ENCODE data around the gene TFF2. TPM values are rescaled to one million over a fixed set of nuclear protein-coding genes. Genes with fewer than 3 reads are reported as not detected.

TFF2 gene
- total RNA-seq, 1 experiment from 2014 or later, result 1.2 TPM

DNA sequence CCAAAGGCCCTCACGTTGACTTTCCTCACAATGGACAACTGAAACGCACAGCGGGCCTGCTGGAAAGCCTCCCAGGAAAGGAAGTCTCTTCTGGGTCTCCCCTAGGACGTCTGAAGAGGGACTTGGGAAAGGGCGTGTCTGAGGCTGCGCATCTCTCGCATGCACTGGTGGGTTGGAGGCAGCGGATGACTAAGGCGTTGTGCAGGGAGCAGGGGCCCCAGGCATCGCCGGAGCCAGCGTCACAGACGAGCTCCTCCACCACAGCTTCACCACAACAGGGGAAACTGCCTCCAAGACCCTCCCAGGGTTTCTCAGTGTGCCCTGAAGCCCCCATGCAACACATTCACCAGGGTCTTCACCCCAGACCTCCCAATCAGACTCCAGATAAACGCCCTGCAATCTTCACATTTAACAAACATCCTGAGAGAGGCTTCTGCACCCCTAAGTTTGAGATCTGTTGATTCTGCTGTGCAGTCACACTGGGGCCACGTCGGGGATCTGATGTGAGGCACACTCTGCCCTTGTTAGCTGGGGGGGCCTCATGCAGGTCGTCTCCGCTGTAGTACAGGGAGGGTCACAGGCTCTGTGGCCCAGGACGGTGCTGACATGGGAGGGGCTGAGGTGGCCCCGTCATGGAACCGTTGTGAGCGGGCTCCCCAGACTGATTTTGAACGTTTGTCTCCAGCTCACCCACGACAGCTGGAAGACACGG is 22.6 kb upstream of the TFF2 start:
- no peak overlapping the region for H3K27ac Mint-ChIP-seq (ENCODE audit: unreplicated experiment)
- BruUV-seq (replicated peaks), result no TSS peak
- H3K4me1 ChIP-seq, result no peaks in the 10 kb centered on the region
- H3K9me3 ChIP-seq, result no peaks in the 10 kb centered on the region
- TF ChIP-seq, protein P1, sequence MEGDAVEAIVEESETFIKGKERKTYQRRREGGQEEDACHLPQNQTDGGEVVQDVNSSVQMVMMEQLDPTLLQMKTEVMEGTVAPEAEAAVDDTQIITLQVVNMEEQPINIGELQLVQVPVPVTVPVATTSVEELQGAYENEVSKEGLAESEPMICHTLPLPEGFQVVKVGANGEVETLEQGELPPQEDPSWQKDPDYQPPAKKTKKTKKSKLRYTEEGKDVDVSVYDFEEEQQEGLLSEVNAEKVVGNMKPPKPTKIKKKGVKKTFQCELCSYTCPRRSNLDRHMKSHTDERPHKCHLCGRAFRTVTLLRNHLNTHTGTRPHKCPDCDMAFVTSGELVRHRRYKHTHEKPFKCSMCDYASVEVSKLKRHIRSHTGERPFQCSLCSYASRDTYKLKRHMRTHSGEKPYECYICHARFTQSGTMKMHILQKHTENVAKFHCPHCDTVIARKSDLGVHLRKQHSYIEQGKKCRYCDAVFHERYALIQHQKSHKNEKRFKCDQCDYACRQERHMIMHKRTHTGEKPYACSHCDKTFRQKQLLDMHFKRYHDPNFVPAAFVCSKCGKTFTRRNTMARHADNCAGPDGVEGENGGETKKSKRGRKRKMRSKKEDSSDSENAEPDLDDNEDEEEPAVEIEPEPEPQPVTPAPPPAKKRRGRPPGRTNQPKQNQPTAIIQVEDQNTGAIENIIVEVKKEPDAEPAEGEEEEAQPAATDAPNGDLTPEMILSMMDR (IDR thresholded peaks at IDR 0.05; ENCODE audit: insufficient read depth in 1 of 2, low read depth in 1 of 2, low read length in 1 of 2, severe bottlenecking in 1 of 2, unreplicated experiment in 1 of 2), result no peak
- H3K36me3 ChIP-seq (ENCODE audit: control insufficient read depth, insufficient read depth, low read length), result no peaks in the 10 kb centered on the region
- peaks cover 6% of the 10 kb centered on the region for H3K36me3 Mint-ChIP-seq (ENCODE audit: insufficient read depth, unreplicated experiment)
- H3K27me3 Mint-ChIP-seq (ENCODE audit: insufficient read depth, unreplicated experiment), result no peaks in the 10 kb centered on the region
- ChIA-PET POLR2A (no interaction called here), CTCF (interaction anchor here (0.5 kb wide), 1 partner anchor 9 kb away, joined by 3 read pairs; no protein-coding TSS in a partner anchor)
- DNase-seq, result no peak
- intact Hi-C loops (cut with micrococcal nuclease; ENCODE audit: unreplicated experiment), result no loop called here
- H3K4me1 Mint-ChIP-seq (ENCODE audit: low read depth, unreplicated experiment), result peaks cover 26% of the 10 kb centered on the region
- H3K4me3 ChIP-seq (ENCODE audit: low read depth, low read length), result no peak overlapping the region
- H3K9me3 Mint-ChIP-seq (ENCODE audit: unreplicated experiment), result no peaks in the 10 kb centered on the region
- H3K27me3 ChIP-seq (replicated peaks; ENCODE audit: control insufficient read depth, insufficient read depth, low read length), result no peaks in the 10 kb centered on the region
- no peak overlapping the region for H3K4me3 Mint-ChIP-seq (ENCODE audit: unreplicated experiment)

DNA sequence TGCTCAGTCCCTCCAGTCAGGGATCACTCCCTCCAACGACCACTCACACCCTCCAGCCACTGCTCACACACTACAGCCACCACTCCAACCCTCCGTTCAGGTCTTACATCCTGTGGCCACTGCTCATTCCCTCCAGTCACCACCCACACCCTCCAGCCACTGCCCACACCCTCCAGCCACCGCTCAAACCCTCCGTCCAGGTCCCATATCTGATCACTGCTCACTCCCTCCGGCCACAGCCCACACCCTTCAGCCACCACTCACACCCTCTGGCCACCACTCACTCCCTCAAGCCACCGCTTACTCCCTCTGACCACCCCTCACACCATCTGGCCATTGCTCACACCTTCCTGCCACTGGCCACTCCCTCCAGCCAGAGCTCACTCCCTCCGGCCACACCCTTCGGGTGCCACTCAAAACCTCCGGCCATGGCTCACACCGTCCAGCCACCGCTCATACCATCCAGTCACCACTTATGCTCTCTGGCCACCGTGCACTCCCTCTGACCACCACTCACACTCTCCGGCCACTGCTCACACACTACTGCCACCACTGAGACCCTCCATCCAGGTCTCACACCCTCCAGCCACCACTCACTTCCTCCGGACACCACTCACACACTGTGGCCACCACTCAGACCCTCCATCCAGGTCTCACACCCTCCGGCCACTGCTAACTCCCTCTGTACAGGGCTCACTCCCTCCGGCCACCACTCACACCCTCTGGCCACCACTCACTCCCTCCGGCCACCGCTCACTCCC is 20.3 kb upstream of the TFF2 start:
- peak overlapping the region; percentile 40 for H3K27ac Mint-ChIP-seq (ENCODE audit: unreplicated experiment)

DNA sequence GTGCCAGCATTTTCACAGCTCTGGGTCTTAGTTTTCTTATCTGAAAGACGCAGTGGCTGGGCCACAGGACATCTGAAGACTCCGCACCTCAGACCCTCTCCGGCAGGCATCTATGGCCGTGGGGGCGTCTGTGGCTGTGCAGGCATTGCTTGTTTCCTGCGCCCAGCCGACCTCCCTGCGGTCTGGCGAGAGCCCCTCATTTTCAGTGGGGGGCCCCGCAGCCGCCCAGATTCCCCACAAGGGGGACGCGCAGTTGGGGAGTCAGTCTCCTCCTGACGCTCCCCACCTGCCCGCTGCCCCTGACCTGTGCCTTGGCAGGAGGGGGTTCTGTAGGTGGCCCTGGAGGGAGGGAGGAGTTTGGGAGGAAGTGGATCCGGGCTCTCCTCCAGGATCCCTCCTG is 19.0 kb upstream of the TFF2 start:
- Histone ChIP-seq H3K4me3 (ENCODE audit: low read depth, low read length) (no peak overlapping the region), H3K36me3 (ENCODE audit: control insufficient read depth, insufficient read depth, low read length) (no peaks in the 10 kb centered on the region), H3K9me3 (no peaks in the 10 kb centered on the region), H3K27me3 (replicated peaks; ENCODE audit: control insufficient read depth, insufficient read depth, low read length) (no peaks in the 10 kb centered on the region), H3K4me1 (peaks cover 22% of the 10 kb centered on the region)
- TF ChIP-seq, protein P1 (IDR thresholded peaks at IDR 0.05; ENCODE audit: insufficient read depth in 1 of 2, low read depth in 1 of 2, low read length in 1 of 2, severe bottlenecking in 1 of 2, unreplicated experiment in 1 of 2), result no peak
- Mint-ChIP-seq H3K36me3 (ENCODE audit: insufficient read depth, unreplicated experiment) (peaks cover 6% of the 10 kb centered on the region), H3K27ac (ENCODE audit: unreplicated experiment) (no peak overlapping the region), H3K9me3 (ENCODE audit: unreplicated experiment) (no peaks in the 10 kb centered on the region), H3K27me3 (ENCODE audit: insufficient read depth, unreplicated experiment) (no peaks in the 10 kb centered on the region), H3K4me1 (ENCODE audit: low read depth, unreplicated experiment) (peaks cover 33% of the 10 kb centered on the region), H3K4me3 (ENCODE audit: unreplicated experiment) (no peak overlapping the region)
- CTCF ChIA-PET, result interaction anchor here (0.8 kb wide), 1 partner anchor 225 kb away, joined by 3 read pairs; no protein-coding TSS in a partner anchor
- no peak for DNase-seq
- POLR2A ChIA-PET, result no interaction called here
- intact Hi-C loops (cut with micrococcal nuclease; ENCODE audit: unreplicated experiment), result loop anchor here (5.0 to 10.0 kb wide), 2 partner anchors 38 to 55 kb away; partner anchors contain the start of gene TFF3
- no TSS peak for BruUV-seq (replicated peaks)

More for the DNA sequence above, 20.3 kb upstream of the TFF2 start:
- POLR2A ChIA-PET, result no interaction called here
- Histone ChIP-seq H3K9me3 (no peaks in the 10 kb centered on the region), H3K4me1 (peaks cover 17% of the 10 kb centered on the region), H3K36me3 (ENCODE audit: control insufficient read depth, insufficient read depth, low read length) (no peaks in the 10 kb centered on the region), H3K4me3 (ENCODE audit: low read depth, low read length) (no peak overlapping the region), H3K27me3 (replicated peaks; ENCODE audit: control insufficient read depth, insufficient read depth, low read length) (no peaks in the 10 kb centered on the region)
- peaks cover 6% of the 10 kb centered on the region for H3K36me3 Mint-ChIP-seq (ENCODE audit: insufficient read depth, unreplicated experiment)
- no peaks in the 10 kb centered on the region for H3K27me3 Mint-ChIP-seq (ENCODE audit: insufficient read depth, unreplicated experiment)
- no peak overlapping the region for H3K4me3 Mint-ChIP-seq (ENCODE audit: unreplicated experiment)
- TF ChIP-seq, protein P1 (IDR thresholded peaks at IDR 0.05; ENCODE audit: insufficient read depth in 1 of 2, low read depth in 1 of 2, low read length in 1 of 2, severe bottlenecking in 1 of 2, unreplicated experiment in 1 of 2), result no peak
- intact Hi-C loops (cut with micrococcal nuclease; ENCODE audit: unreplicated experiment), result no loop called here
- no TSS peak for BruUV-seq (replicated peaks)
- CTCF ChIA-PET, result no interaction called here
- H3K4me1 Mint-ChIP-seq (ENCODE audit: low read depth, unreplicated experiment), result peaks cover 34% of the 10 kb centered on the region
- no peaks in the 10 kb centered on the region for H3K9me3 Mint-ChIP-seq (ENCODE audit: unreplicated experiment)
- no peak for DNase-seq

All from Caco-2 (cell line).